Neural crest cell (in vitro differentiated cells): ENCODE data around the gene GMCL2. TPM values are rescaled to one million over a fixed set of nuclear protein-coding genes. Genes with fewer than 3 reads are reported as not detected.

ENCODE experiments used
- DNase-seq: peaks from one replicate; pipeline ENCODE4 v3.0.0; 2021; ENCODE audit warnings: low read depth, mixed read lengths, low spot score
- H3K27ac Mint-ChIP-seq: one replicate; pipeline ENCODE4 v1.8.0; 2021; ENCODE audit warnings: mild to moderate bottlenecking, mixed read lengths; ENCODE audit not compliant: unreplicated experiment
- H3K27me3 Mint-ChIP-seq: 2 replicates; pipeline ENCODE4 v1.8.0; 2021; ENCODE audit warnings: low read depth, mild to moderate bottlenecking, mixed read lengths
- H3K36me3 Mint-ChIP-seq: 2 replicates; pipeline ENCODE4 v1.8.0; 2021; ENCODE audit warnings: low read depth, mild to moderate bottlenecking, mixed read lengths
- H3K4me1 Mint-ChIP-seq: 2 replicates; pipeline ENCODE4 v1.8.0; 2021; ENCODE audit warnings: mixed read lengths
- H3K4me3 Mint-ChIP-seq: one replicate; pipeline ENCODE4 v1.8.0; 2021; ENCODE audit warnings: mild to moderate bottlenecking, mixed read lengths
- H3K9me3 Mint-ChIP-seq: 2 replicates; pipeline ENCODE4 v1.8.0; 2021; ENCODE audit warnings: mixed read lengths
- CTCF ChIP-seq: fragments of 200-600 bp; sonication (generic); conservative IDR thresholded peaks from 2 replicates; pipeline ENCODE4 v1.5.0; 2021; ENCODE audit warnings: antibody characterized with exemption, mild to moderate bottlenecking
- total RNA-seq: library from RNA; stranded (reverse); gene quantifications from 2 replicates; pipeline ENCODE4 v1.2.1, GENCODE V29; 2021

The GMCL2 gene
- total RNA-seq, 1 donor from 2014 or later: not detected

GRCh38 chr5:178221282-178221681 lies 34.1 kb upstream of the GMCL2 start:
- Mint-ChIP-seq H3K27ac (no peak overlapping the region), H3K36me3 (peaks cover 20% of the 10 kb centered on the region), H3K9me3 (no peaks in the 10 kb centered on the region), H3K4me3 (peak overlapping the region; percentile 21), H3K27me3 (peaks cover 6% of the 10 kb centered on the region), H3K4me1 (peaks cover 15% of the 10 kb centered on the region)
- no peak for DNase-seq
- no peak for TF ChIP-seq CTCF

GRCh38 chr5:178218827-178219226 lies 31.7 kb upstream of the GMCL2 start:
- H3K36me3 Mint-ChIP-seq: peaks cover 28% of the 10 kb centered on the region
- H3K27me3 Mint-ChIP-seq: peaks cover 21% of the 10 kb centered on the region
- peaks cover 14% of the 10 kb centered on the region for H3K4me1 Mint-ChIP-seq
- no peak for TF ChIP-seq CTCF
- H3K27ac Mint-ChIP-seq: no peak overlapping the region
- peak overlapping the region; percentile 31 for H3K4me3 Mint-ChIP-seq
- DNase-seq: no peak
- no peaks in the 10 kb centered on the region for H3K9me3 Mint-ChIP-seq

GRCh38 chr5:178218237-178218776 lies 31.1 kb upstream of the GMCL2 start:
- no peak for DNase-seq
- Mint-ChIP-seq H3K4me3 (peak overlapping the region; percentile 31), H3K27me3 (peaks cover 26% of the 10 kb centered on the region), H3K9me3 (no peaks in the 10 kb centered on the region), H3K4me1 (peaks cover 14% of the 10 kb centered on the region), H3K27ac (no peak overlapping the region), H3K36me3 (peaks cover 33% of the 10 kb centered on the region)
- TF ChIP-seq CTCF: no peak

GRCh38 chr5:178216779-178217178 lies 29.6 kb upstream of the GMCL2 start:
- Mint-ChIP-seq H3K9me3 (no peaks in the 10 kb centered on the region), H3K4me3 (peak overlapping the region; percentile 95), H3K36me3 (peaks cover 42% of the 10 kb centered on the region), H3K4me1 (peaks cover 11% of the 10 kb centered on the region), H3K27me3 (peaks cover 36% of the 10 kb centered on the region), H3K27ac (no peak overlapping the region)
- no peak for DNase-seq
- TF ChIP-seq CTCF: no peak

GRCh38 chr5:178216088-178216534 lies 28.9 kb upstream of the GMCL2 start:
- peaks cover 47% of the 10 kb centered on the region for H3K36me3 Mint-ChIP-seq
- TF ChIP-seq CTCF: no peak
- H3K27ac Mint-ChIP-seq: no peak overlapping the region
- peaks cover 40% of the 10 kb centered on the region for H3K27me3 Mint-ChIP-seq
- H3K4me1 Mint-ChIP-seq: peaks cover 9% of the 10 kb centered on the region
- H3K4me3 Mint-ChIP-seq: peak overlapping the region; percentile 95
- no peak for DNase-seq
- H3K9me3 Mint-ChIP-seq: no peaks in the 10 kb centered on the region
